Measurements from ENCODE around the gene VPS72. TPM values are rescaled to one million over a fixed set of nuclear protein-coding genes. Genes with fewer than 3 reads are reported as not detected.

Gene VPS72
- polyA plus RNA-seq, 1 donor (not counting 4 experiments of a cell fraction or from before 2014, with no cell fraction given), result 69.9 TPM

DNA sequence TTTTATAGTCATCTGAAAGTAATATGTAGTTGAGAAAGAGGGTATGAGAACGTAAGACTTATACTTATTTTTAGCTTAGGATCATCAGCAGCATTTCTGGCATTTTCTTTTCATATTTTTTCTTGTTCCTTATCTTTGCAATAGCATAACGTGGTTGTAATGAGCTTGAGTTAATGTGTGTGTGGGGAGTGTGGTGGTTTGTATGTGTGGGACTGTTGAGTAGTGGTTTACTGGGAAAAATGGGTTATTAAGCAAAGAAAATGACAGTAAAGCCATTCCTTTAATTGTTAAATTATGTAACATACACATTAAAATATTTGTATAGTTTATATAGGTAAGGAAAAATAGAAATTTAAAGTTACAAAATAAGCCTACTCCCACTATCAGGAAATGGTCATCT is 23.6 kb upstream of the VPS72 start:
- no peaks in the 10 kb centered on the region for H3K27me3 ChIP-seq (ENCODE audit: control insufficient read depth, extremely low read depth, insufficient read depth, low read length)
- dilution Hi-C loops (cut with MboI; ENCODE audit: extremely low pct_ligation_motif_present, low sequenced_read_pairs), result no loop called here
- FAIRE-seq, result no peak
- no peak overlapping the region for H3K4me3 ChIP-seq (ENCODE audit: control insufficient read depth in 2 of 3, extremely low read depth in 1 of 3, insufficient read depth in 2 of 3, low read depth in 1 of 3, low read length in 3 of 3)
- H3K9me1 ChIP-seq (ENCODE audit: control insufficient read depth, extremely low read depth, insufficient read depth, low read length), result no peaks in the 10 kb centered on the region
- H3K9me3 ChIP-seq (ENCODE audit: control insufficient read depth, low read depth, low read length), result no peaks in the 10 kb centered on the region
- peaks cover 10 to 21% of the 10 kb centered on the region in 2 experiments for H3K36me3 ChIP-seq (ENCODE audit: control insufficient read depth in 2 of 2, extremely low read depth in 1 of 2, insufficient read depth in 2 of 2, low read length in 2 of 2)
- H3K4me1 ChIP-seq (ENCODE audit: control insufficient read depth, extremely low read depth, insufficient read depth, low read length), result peaks cover 5% of the 10 kb centered on the region
- no peak overlapping the region for H3K9ac ChIP-seq (ENCODE audit: control insufficient read depth, extremely low read depth, insufficient read depth, low read length)
- peaks cover 95% of the 10 kb centered on the region for H3K79me2 ChIP-seq (ENCODE audit: control insufficient read depth, insufficient read depth, low read length)
- TF ChIP-seq, protein P1, sequence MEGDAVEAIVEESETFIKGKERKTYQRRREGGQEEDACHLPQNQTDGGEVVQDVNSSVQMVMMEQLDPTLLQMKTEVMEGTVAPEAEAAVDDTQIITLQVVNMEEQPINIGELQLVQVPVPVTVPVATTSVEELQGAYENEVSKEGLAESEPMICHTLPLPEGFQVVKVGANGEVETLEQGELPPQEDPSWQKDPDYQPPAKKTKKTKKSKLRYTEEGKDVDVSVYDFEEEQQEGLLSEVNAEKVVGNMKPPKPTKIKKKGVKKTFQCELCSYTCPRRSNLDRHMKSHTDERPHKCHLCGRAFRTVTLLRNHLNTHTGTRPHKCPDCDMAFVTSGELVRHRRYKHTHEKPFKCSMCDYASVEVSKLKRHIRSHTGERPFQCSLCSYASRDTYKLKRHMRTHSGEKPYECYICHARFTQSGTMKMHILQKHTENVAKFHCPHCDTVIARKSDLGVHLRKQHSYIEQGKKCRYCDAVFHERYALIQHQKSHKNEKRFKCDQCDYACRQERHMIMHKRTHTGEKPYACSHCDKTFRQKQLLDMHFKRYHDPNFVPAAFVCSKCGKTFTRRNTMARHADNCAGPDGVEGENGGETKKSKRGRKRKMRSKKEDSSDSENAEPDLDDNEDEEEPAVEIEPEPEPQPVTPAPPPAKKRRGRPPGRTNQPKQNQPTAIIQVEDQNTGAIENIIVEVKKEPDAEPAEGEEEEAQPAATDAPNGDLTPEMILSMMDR (optimal IDR thresholded peaks at IDR 0.05 in 1 of 3, IDR thresholded peaks at IDR 0.05 in 1 of 3, conservative IDR thresholded peaks at IDR 0.05 in 1 of 3; ENCODE audit: extremely low read depth in 1 of 3, insufficient read depth in 2 of 3, low read length in 3 of 3), result no peak
- TF ChIP-seq EZH2 (IDR thresholded peaks at IDR 0.05; ENCODE audit: low read length), result no peak
- peaks cover 19% of the 10 kb centered on the region for H4K20me1 ChIP-seq (ENCODE audit: control insufficient read depth, extremely low read depth, insufficient read depth, low read length)
- no peak for DNase-seq (ENCODE audit: low read depth, low spot score)
- H3K27ac ChIP-seq (ENCODE audit: control insufficient read depth, insufficient read depth, low read length), result no peak overlapping the region
- H2AFZ ChIP-seq (ENCODE audit: control insufficient read depth, low read length), result no peak overlapping the region
- no peak overlapping the region for H3K4me2 ChIP-seq (ENCODE audit: control insufficient read depth, extremely low read depth, insufficient read depth, low read depth, low read length)

DNA sequence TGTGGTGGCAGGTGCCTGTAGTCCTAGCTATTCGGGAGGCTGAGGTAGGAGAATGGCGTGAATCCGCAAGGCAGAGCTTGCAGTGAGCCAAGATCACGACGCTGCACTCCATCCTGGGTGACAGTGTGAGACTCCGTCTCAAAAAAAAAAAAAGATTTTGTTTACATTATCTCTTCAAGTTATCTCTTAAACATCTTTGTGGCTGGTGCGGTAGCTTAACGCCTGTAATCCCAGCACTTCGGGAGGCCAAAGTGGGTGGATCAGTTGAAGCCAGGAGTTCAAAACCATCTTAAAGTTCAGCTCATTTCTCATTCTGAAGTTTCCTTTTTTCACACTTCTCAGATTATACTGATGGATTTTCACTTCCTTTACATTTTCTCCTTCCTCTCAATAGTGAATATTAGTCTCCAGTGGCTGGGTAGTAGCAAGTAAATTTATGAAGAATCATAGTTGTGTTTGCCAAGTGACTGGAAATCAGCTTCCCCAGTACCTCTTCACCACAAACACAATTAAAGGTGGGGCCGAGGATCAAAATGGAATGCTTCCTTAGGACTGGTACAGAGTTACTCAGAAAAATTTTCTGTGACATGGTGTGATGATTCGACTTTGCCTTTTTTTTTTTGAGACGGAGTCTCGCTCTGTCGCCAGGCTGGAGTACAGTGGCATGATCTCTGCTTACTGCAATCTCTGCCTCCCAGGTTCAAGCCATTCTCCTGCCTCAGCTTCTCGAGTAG is 22.1 kb upstream of the VPS72 start:
- Histone ChIP-seq H2AFZ (ENCODE audit: control insufficient read depth, low read length) (no peak overlapping the region), H3K27ac (ENCODE audit: control insufficient read depth, insufficient read depth, low read length) (no peak overlapping the region), H3K4me1 (ENCODE audit: control insufficient read depth, extremely low read depth, insufficient read depth, low read length) (peaks cover 5% of the 10 kb centered on the region), H3K4me2 (ENCODE audit: control insufficient read depth, extremely low read depth, insufficient read depth, low read depth, low read length) (no peak overlapping the region), H3K9me1 (ENCODE audit: control insufficient read depth, extremely low read depth, insufficient read depth, low read length) (no peaks in the 10 kb centered on the region), H4K20me1 (ENCODE audit: control insufficient read depth, extremely low read depth, insufficient read depth, low read length) (peaks cover 19% of the 10 kb centered on the region), H3K27me3 (ENCODE audit: control insufficient read depth, extremely low read depth, insufficient read depth, low read length) (no peaks in the 10 kb centered on the region), H3K9me3 (ENCODE audit: control insufficient read depth, low read depth, low read length) (no peaks in the 10 kb centered on the region), H3K36me3 (ENCODE audit: control insufficient read depth in 2 of 2, extremely low read depth in 1 of 2, insufficient read depth in 2 of 2, low read length in 2 of 2) (peaks cover 17 to 19% of the 10 kb centered on the region in 2 experiments), H3K79me2 (ENCODE audit: control insufficient read depth, insufficient read depth, low read length) (peaks cover 94% of the 10 kb centered on the region), H3K4me3 (ENCODE audit: control insufficient read depth in 2 of 3, extremely low read depth in 1 of 3, insufficient read depth in 2 of 3, low read depth in 1 of 3, low read length in 3 of 3) (no peak overlapping the region), H3K9ac (ENCODE audit: control insufficient read depth, extremely low read depth, insufficient read depth, low read length) (no peak overlapping the region)
- DNase-seq (ENCODE audit: low read depth, low spot score) (no peak), FAIRE-seq (no peak)
- TF ChIP-seq EZH2 (IDR thresholded peaks at IDR 0.05; ENCODE audit: low read length), result no peak
- TF ChIP-seq, protein P1 (optimal IDR thresholded peaks at IDR 0.05 in 1 of 3, IDR thresholded peaks at IDR 0.05 in 1 of 3, conservative IDR thresholded peaks at IDR 0.05 in 1 of 3; ENCODE audit: extremely low read depth in 1 of 3, insufficient read depth in 2 of 3, low read length in 3 of 3), result no peak
- dilution Hi-C loops (cut with MboI; ENCODE audit: extremely low pct_ligation_motif_present, low sequenced_read_pairs), result no loop called here

All from keratinocyte (primary cell).